K562 (cell line): ENCODE data around the gene MKNK1. TPM values are rescaled to one million over a fixed set of nuclear protein-coding genes. Genes with fewer than 3 reads are reported as not detected.
A peak's percentile ranks its signal among the peaks of the same experiment; 100 is the strongest.

Experiments used
- CGGBP1 ChIP-seq: fragments of 250-450 bp; sonication (Bioruptor Pico); IDR thresholded peaks from 2 replicates; pipeline ENCODE4 v1.9.0; 2021; ENCODE audit warnings: mild to moderate bottlenecking
- ELF1 ChIP-seq: fragments of 200-800 bp; sonication (Bioruptor generic); IDR thresholded peaks from 2 replicates; pipeline ENCODE4 v1.6.1; 2016; ENCODE audit warnings: missing genetic modification characterization, missing compliant biosample characterization
- HNRNPLL ChIP-seq: fragments of 200-400 bp; formaldehyde crosslinking; IDR thresholded peaks from 2 replicates; pipeline ENCODE4 v1.6.1; 2017; ENCODE audit warnings: low read length, low read depth, mild to moderate bottlenecking; ENCODE audit not compliant: poor library complexity, severe bottlenecking
- L3MBTL2 ChIP-seq: fragments of 450-650 bp; IDR thresholded peaks from 2 replicates; pipeline ENCODE4 v1.6.1; 2016; ENCODE audit warnings: mild to moderate bottlenecking, moderate library complexity
- NCOR1 ChIP-seq: fragments of 450-650 bp; IDR thresholded peaks from 2 replicates; pipeline ENCODE4 v1.6.1; 2016; ENCODE audit warnings: mild to moderate bottlenecking, moderate library complexity
- NFE2L1 ChIP-seq: fragments of 450-650 bp; IDR thresholded peaks from 2 replicates; pipeline ENCODE4 v1.6.1; 2016; ENCODE audit warnings: missing genetic modification characterization, low read depth, mild to moderate bottlenecking, missing compliant biosample characterization, moderate library complexity, borderline replicate concordance
- POLR3A ChIP-seq: IDR thresholded peaks from 2 replicates; pipeline ENCODE4 v1.6.1; 2011; ENCODE audit warnings: borderline replicate concordance, mild to moderate bottlenecking, moderate library complexity; ENCODE audit not compliant: insufficient read length, insufficient read depth; ENCODE audit errors: extremely low read depth
- SREBF1 ChIP-seq: fragments of 150-350 bp; IDR thresholded peaks from 2 replicates; pipeline ENCODE4 v1.6.1; 2014; ENCODE audit warnings: antibody characterized with exemption, low read depth, low read length, borderline replicate concordance
- ZNF134 ChIP-seq: fragments of 250-450 bp; sonication (Bioruptor Pico); conservative IDR thresholded peaks from 2 replicates; pipeline ENCODE4 v1.4.0; 2020
- ZNF584 ChIP-seq: fragments of 200-800 bp; sonication (Bioruptor generic); IDR thresholded peaks from 2 replicates; pipeline ENCODE4 v1.6.1; 2016; ENCODE audit warnings: low read depth, mild to moderate bottlenecking, missing genetic modification characterization, missing compliant biosample characterization
- ZNF655 ChIP-seq: fragments of 250-450 bp; sonication (Bioruptor Pico); IDR thresholded peaks from 2 replicates; pipeline ENCODE4 v1.5.0; 2021
- polyA plus RNA-seq, 8 experiments: library from polyadenylated mRNA; depleted of rRNA in 4 of 8; stranded (reverse) in 5 of 8; unstranded in 3 of 8; fragments of >200 nt; fragmentation: Nextera tagmentation in 2 of 8; fragmentation: Illumina TruSeq in 1 of 8; extraction: Ambion mirVana in 2 of 8; extraction: Trizol in 1 of 8; gene quantifications; 2 replicates each; pipeline versions ENCODE4 v1.2.1 to v1.2.3, GENCODE V29; 2011 to 2014; ENCODE audit warnings: inconsistent platforms in 1 of 8, missing spikeins in 1 of 8
- total RNA-seq, 7 experiments: library from RNA; depleted of rRNA in 6 of 7; stranded (reverse); fragments of >200 nt in 6 of 7; fragmentation: Illumina TruSeq in 2 of 7; extraction: Trizol in 2 of 7; gene quantifications; 2 replicates each; pipeline versions ENCODE4 v1.2.1 to v1.2.3, GENCODE V29; 2011 to 2021; ENCODE audit warnings: low replicate concordance in 1 of 7
- TF ChIP-seq, protein P1 (sequence below): fragments of 450-650 bp; IDR thresholded peaks from 2 replicates; pipeline ENCODE4 v1.6.1; 2017; ENCODE audit warnings: antibody characterized with exemption, mild to moderate bottlenecking
- TF ChIP-seq, protein P2 (sequence below), 2 experiments: fragments of 450-650 bp; formaldehyde crosslinking in 1 of 2; IDR thresholded peaks; 2 replicates each; pipeline versions ENCODE4 v1.4.0 to v1.6.1; 2014 to 2020; ENCODE audit warnings: mild to moderate bottlenecking in 2 of 2, borderline replicate concordance in 1 of 2, low read depth in 1 of 2

The MKNK1 gene
- total and polyA plus RNA-seq, 9 of the 15 experiments (the other 6 are each of a cell fraction or from before 2014, with no cell fraction given), result 27.7 to 51.3 (median 43.7) TPM

DNA sequence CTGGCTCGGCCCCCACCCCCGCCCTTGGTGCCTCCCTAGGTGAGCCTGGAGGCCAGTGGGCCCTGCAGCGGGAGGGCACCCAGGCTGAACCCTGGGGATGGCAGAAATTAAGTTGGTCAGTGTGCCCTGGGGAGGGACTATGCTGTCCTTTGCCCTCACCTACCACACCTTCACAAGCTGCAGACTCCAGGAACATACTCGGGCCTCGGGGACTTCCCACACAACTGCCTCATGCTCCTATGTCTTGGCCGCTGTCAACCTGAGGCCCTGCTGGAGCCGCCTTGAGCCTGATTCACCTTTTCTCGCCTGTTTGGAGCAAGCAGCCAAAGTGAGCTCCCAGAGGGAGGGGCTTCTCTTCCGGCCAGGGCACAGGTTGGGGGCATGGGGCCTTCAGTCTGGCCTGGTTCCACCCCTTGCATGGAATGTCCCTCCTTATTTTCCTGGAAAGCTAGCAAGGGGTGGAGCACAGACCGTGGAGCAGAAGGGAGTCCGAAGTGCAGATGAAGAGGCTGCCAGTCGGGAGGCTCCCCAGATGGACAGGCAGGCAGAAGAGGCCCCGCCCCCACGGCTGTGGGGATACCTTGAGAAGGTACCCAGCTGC is 77.3 kb downstream of the MKNK1 start (continued):
- TF ChIP-seq, protein P1, sequence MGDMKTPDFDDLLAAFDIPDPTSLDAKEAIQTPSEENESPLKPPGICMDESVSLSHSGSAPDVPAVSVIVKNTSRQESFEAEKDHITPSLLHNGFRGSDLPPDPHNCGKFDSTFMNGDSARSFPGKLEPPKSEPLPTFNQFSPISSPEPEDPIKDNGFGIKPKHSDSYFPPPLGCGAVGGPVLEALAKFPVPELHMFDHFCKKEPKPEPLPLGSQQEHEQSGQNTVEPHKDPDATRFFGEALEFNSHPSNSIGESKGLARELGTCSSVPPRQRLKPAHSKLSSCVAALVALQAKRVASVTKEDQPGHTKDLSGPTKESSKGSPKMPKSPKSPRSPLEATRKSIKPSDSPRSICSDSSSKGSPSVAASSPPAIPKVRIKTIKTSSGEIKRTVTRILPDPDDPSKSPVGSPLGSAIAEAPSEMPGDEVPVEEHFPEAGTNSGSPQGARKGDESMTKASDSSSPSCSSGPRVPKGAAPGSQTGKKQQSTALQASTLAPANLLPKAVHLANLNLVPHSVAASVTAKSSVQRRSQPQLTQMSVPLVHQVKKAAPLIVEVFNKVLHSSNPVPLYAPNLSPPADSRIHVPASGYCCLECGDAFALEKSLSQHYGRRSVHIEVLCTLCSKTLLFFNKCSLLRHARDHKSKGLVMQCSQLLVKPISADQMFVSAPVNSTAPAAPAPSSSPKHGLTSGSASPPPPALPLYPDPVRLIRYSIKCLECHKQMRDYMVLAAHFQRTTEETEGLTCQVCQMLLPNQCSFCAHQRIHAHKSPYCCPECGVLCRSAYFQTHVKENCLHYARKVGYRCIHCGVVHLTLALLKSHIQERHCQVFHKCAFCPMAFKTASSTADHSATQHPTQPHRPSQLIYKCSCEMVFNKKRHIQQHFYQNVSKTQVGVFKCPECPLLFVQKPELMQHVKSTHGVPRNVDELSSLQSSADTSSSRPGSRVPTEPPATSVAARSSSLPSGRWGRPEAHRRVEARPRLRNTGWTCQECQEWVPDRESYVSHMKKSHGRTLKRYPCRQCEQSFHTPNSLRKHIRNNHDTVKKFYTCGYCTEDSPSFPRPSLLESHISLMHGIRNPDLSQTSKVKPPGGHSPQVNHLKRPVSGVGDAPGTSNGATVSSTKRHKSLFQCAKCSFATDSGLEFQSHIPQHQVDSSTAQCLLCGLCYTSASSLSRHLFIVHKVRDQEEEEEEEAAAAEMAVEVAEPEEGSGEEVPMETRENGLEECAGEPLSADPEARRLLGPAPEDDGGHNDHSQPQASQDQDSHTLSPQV, result peak; percentile 85
- TF ChIP-seq ELF1 (tag) (no peak), NFE2L1 (tag) (no peak), CGGBP1 (no peak), ZNF655 (CRISPR knock-in tag) (no peak), L3MBTL2 (peak; percentile 81; the same call in 1 of the 2 replicates), POLR3A (no peak), NCOR1 (no peak), ZNF584 (CRISPR knock-in tag) (no peak), SREBF1 (no peak), ZNF134 (CRISPR knock-in tag) (no peak), HNRNPLL (no peak)
- TF ChIP-seq, protein P2, sequence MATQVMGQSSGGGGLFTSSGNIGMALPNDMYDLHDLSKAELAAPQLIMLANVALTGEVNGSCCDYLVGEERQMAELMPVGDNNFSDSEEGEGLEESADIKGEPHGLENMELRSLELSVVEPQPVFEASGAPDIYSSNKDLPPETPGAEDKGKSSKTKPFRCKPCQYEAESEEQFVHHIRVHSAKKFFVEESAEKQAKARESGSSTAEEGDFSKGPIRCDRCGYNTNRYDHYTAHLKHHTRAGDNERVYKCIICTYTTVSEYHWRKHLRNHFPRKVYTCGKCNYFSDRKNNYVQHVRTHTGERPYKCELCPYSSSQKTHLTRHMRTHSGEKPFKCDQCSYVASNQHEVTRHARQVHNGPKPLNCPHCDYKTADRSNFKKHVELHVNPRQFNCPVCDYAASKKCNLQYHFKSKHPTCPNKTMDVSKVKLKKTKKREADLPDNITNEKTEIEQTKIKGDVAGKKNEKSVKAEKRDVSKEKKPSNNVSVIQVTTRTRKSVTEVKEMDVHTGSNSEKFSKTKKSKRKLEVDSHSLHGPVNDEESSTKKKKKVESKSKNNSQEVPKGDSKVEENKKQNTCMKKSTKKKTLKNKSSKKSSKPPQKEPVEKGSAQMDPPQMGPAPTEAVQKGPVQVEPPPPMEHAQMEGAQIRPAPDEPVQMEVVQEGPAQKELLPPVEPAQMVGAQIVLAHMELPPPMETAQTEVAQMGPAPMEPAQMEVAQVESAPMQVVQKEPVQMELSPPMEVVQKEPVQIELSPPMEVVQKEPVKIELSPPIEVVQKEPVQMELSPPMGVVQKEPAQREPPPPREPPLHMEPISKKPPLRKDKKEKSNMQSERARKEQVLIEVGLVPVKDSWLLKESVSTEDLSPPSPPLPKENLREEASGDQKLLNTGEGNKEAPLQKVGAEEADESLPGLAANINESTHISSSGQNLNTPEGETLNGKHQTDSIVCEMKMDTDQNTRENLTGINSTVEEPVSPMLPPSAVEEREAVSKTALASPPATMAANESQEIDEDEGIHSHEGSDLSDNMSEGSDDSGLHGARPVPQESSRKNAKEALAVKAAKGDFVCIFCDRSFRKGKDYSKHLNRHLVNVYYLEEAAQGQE (IDR thresholded peaks at IDR 0.05; ENCODE audit: borderline replicate concordance), result peak; percentile 65; the same call in 1 of the 2 replicates
- TF ChIP-seq, protein P2 (CRISPR knock-in tag; IDR thresholded peaks at IDR 0.05; ENCODE audit: low read depth), result no peak
